DMS153 treated with DMSO at 0.1 percent for 48 hours (cell line): ENCODE data around the gene WWP2.
"Not testable (repeated sequence)": the region's sequence is repeated elsewhere in the genome, so short reads cannot be mapped to it uniquely, and the experiment has no call there.

Experiments used
- DNase-seq: peaks from one replicate; lab custom pipeline; 2025; ENCODE audit not compliant: unreplicated experiment; lab: John Stamatoyannopoulos, UW

Gene WWP2

GRCh38 chr16:69761983-69762813 lies at the start of gene WWP2:
WWP2 (plus strand) TSS chr16:69762332; CDS start chr16:69787011, 24,679 bp downstream.
- peak; percentile 47 for DNase-seq

GRCh38 chr16:69712914-69713581 lies 49.1 kb upstream of the WWP2 start:
- no peak for DNase-seq

- DNase-seq, result no peak
These were observed 45.1 kb upstream of the WWP2 start for GRCh38 chr16:69717066-69717465.

GRCh38 chr16:69718111-69718764 lies 43.9 kb upstream of the WWP2 start:
- no peak for DNase-seq

- DNase-seq, result no peak
These were observed 41.2 kb upstream of the WWP2 start for GRCh38 chr16:69720822-69721430.

- DNase-seq, result no peak
These were observed 40.6 kb upstream of the WWP2 start for GRCh38 chr16:69721441-69721957.

GRCh38 chr16:69724414-69724873 lies 37.7 kb upstream of the WWP2 start:
- no peak for DNase-seq

GRCh38 chr16:69724981-69725479 lies 37.1 kb upstream of the WWP2 start:
- DNase-seq, result no peak

- no peak for DNase-seq
These were observed 36.4 kb upstream of the WWP2 start for GRCh38 chr16:69725480-69726312.

GRCh38 chr16:69726313-69727060 lies 35.6 kb upstream of the WWP2 start, which contains the start of gene NQO1:
NQO1 (minus strand) TSS chr16:69726560; CDS start chr16:69726439, 121 bp downstream.
- DNase-seq, result peak; percentile 95

GRCh38 chr16:69727916-69728270 lies 34.2 kb upstream of the WWP2 start:
- peak; percentile 64 for DNase-seq

GRCh38 chr16:69729030-69729429 lies 33.1 kb upstream of the WWP2 start:
- DNase-seq, result not testable (repeated sequence)

GRCh38 chr16:69731280-69731679 lies 30.9 kb upstream of the WWP2 start:
- DNase-seq, result not testable (repeated sequence)

GRCh38 chr16:69732101-69732500 lies 30.0 kb upstream of the WWP2 start:
- no peak for DNase-seq

GRCh38 chr16:69741519-69741918 lies 20.6 kb upstream of the WWP2 start:
- DNase-seq, result no peak

- DNase-seq, result no peak
These were observed 19.9 kb upstream of the WWP2 start for GRCh38 chr16:69741951-69742904.

GRCh38 chr16:69744363-69745231 lies 17.5 kb upstream of the WWP2 start:
- DNase-seq, result no peak
